Trophoblast cell (in vitro differentiated cells and primary cell): Measurements from ENCODE around the gene NR3C1.

ENCODE experiments used
- DNase-seq, 2 donors: peaks; one replicate each; pipeline ENCODE4 v3.0.0-alpha.2; 2016
- H2AFZ ChIP-seq: 2 replicates; pipeline ENCODE4 v1.6.1; 2013; ENCODE audit warnings: low read length, moderate library complexity, mild to moderate bottlenecking; ENCODE audit not compliant: insufficient read depth, poor library complexity
- H2AK5ac ChIP-seq: 2 replicates; pipeline ENCODE4 v1.6.1; 2013; ENCODE audit warnings: mild to moderate bottlenecking, low read length
- H2BK120ac ChIP-seq: 2 replicates; pipeline ENCODE4 v1.6.1; 2013; ENCODE audit warnings: low read length, mild to moderate bottlenecking, moderate library complexity; ENCODE audit not compliant: insufficient read depth, poor library complexity
- H2BK12ac ChIP-seq: 2 replicates; pipeline ENCODE4 v1.6.1; 2013; ENCODE audit warnings: mild to moderate bottlenecking, low read length, moderate library complexity
- H2BK5ac ChIP-seq: 2 replicates; pipeline ENCODE4 v1.6.1; 2013; ENCODE audit warnings: low read length, low read depth, moderate library complexity, mild to moderate bottlenecking; ENCODE audit not compliant: poor library complexity
- H3K14ac ChIP-seq: 2 replicates; pipeline ENCODE4 v1.6.1; 2013; ENCODE audit warnings: mild to moderate bottlenecking, low read length
- H3K18ac ChIP-seq: 2 replicates; pipeline ENCODE4 v1.6.1; 2013; ENCODE audit warnings: mild to moderate bottlenecking, low read length
- H3K23ac ChIP-seq: 2 replicates; pipeline ENCODE4 v1.6.1; 2013; ENCODE audit warnings: low read length
- H3K27ac ChIP-seq: 2 replicates; pipeline ENCODE4 v1.5.1; 2013; ENCODE audit warnings: low read depth, mild to moderate bottlenecking, inconsistent platforms, low read length, moderate library complexity
- H3K27me3 ChIP-seq: 2 replicates; pipeline ENCODE4 v1.6.1; 2013; ENCODE audit warnings: inconsistent platforms, mild to moderate bottlenecking, low read length, moderate library complexity; ENCODE audit not compliant: insufficient read depth
- H3K36me3 ChIP-seq, 2 experiments: 1 replicate in 1 of 2; 2 replicates in 1 of 2; pipeline ENCODE4 v1.6.1; 2013; ENCODE audit warnings: low read length in 2 of 2, mild to moderate bottlenecking in 2 of 2, moderate library complexity in 1 of 2; ENCODE audit not compliant: insufficient read depth in 2 of 2, control insufficient read depth in 1 of 2
- H3K4ac ChIP-seq: 2 replicates; pipeline ENCODE4 v1.6.1; 2013; ENCODE audit warnings: low read depth, mild to moderate bottlenecking, low read length, moderate library complexity
- H3K4me1 ChIP-seq, 2 experiments: 1 replicate in 1 of 2; 2 replicates in 1 of 2; pipeline ENCODE4 v1.6.1; 2013; ENCODE audit warnings: low read length in 2 of 2, mild to moderate bottlenecking in 2 of 2, moderate library complexity in 1 of 2; ENCODE audit not compliant: insufficient read depth in 2 of 2, control insufficient read depth in 1 of 2
- H3K4me2 ChIP-seq: 2 replicates; pipeline ENCODE4 v1.6.1; 2013; ENCODE audit warnings: inconsistent platforms, mild to moderate bottlenecking, low read length, moderate library complexity
- H3K4me3 ChIP-seq: 2 replicates; pipeline ENCODE4 v1.5.1; 2013; ENCODE audit warnings: mild to moderate bottlenecking, low read depth, low read length, inconsistent platforms
- H3K79me1 ChIP-seq: one replicate; pipeline ENCODE4 v1.6.1; 2013; ENCODE audit warnings: low read length
- H3K79me2 ChIP-seq: 2 replicates; pipeline ENCODE4 v1.6.1; 2013; ENCODE audit warnings: low read length, mild to moderate bottlenecking; ENCODE audit not compliant: control insufficient read depth, insufficient read depth, poor library complexity
- H3K9ac ChIP-seq: 2 replicates; pipeline ENCODE4 v1.6.1; 2013; ENCODE audit warnings: mild to moderate bottlenecking, low read length
- H3K9me3 ChIP-seq: 2 replicates; pipeline ENCODE4 v1.6.1; 2013; ENCODE audit warnings: low read depth, mild to moderate bottlenecking, control low read depth, inconsistent platforms, low read length; ENCODE audit not compliant: insufficient read depth
- H4K12ac ChIP-seq: 2 replicates; pipeline ENCODE4 v1.6.1; 2013; ENCODE audit warnings: low read depth, mild to moderate bottlenecking, low read length, moderate library complexity
- H4K8ac ChIP-seq: 2 replicates; pipeline ENCODE4 v1.6.1; 2013; ENCODE audit warnings: low read depth, mild to moderate bottlenecking, low read length, moderate library complexity
- H4K91ac ChIP-seq: one replicate; pipeline ENCODE4 v1.6.1; 2013; ENCODE audit warnings: low read depth, mild to moderate bottlenecking, low read length, moderate library complexity
- WGBS: extraction: QIAGEN DNeasy Blood & Tissue Kit; methylation state at CpG from one replicate; pipeline ENCODE4 v1.1.7; 2013; ENCODE audit warnings: missing lambda C conversion rate; ENCODE audit not compliant: insufficient read length, insufficient coverage; ENCODE audit errors: extremely low coverage; 5-methylcytosine and 5-hydroxymethylcytosine counted together

The NR3C1 gene

GRCh38 chr5:143425835-143426234 is 22.3 kb upstream of the NR3C1 start:
- no peak overlapping the region for H3K9ac ChIP-seq
- no peaks in the 10 kb centered on the region for H3K36me3 ChIP-seq
- H2BK5ac ChIP-seq = no peak overlapping the region
- no peak overlapping the region for H2AK5ac ChIP-seq
- no peak overlapping the region for H3K14ac ChIP-seq
- H3K9me3 ChIP-seq = no peaks in the 10 kb centered on the region
- no peak overlapping the region for H3K18ac ChIP-seq
- no peak overlapping the region for H3K4me2 ChIP-seq
- no peak overlapping the region for H3K23ac ChIP-seq
- DNase-seq = no peak
- no peak overlapping the region for H3K4ac ChIP-seq
- H3K79me2 ChIP-seq = no peaks in the 10 kb centered on the region
- H3K4me3 ChIP-seq = no peak overlapping the region
- no peak overlapping the region for H2BK120ac ChIP-seq
- H3K27me3 ChIP-seq = no peaks in the 10 kb centered on the region
- no peaks in the 10 kb centered on the region for H3K79me1 ChIP-seq
- H2BK12ac ChIP-seq = no peak overlapping the region
- H4K12ac ChIP-seq = no peak overlapping the region
- H3K4me1 ChIP-seq = no peaks in the 10 kb centered on the region
- no CpG with 5 or more reads among the region's 3 CpGs for WGBS
- H4K91ac ChIP-seq = no peak overlapping the region
- H3K27ac ChIP-seq = no peak overlapping the region
- H2AFZ ChIP-seq = no peak overlapping the region
- H4K8ac ChIP-seq = no peak overlapping the region

- Histone ChIP-seq H3K14ac (no peak overlapping the region), H3K79me1 (no peaks in the 10 kb centered on the region), H3K4me1 (no peaks in the 10 kb centered on the region), H3K9me3 (no peaks in the 10 kb centered on the region), H3K4me2 (no peak overlapping the region), H2AFZ (no peak overlapping the region), H3K79me2 (no peaks in the 10 kb centered on the region), H2BK12ac (no peak overlapping the region), H3K4ac (no peak overlapping the region), H2AK5ac (no peak overlapping the region), H3K27ac (no peak overlapping the region), H3K36me3 (no peaks in the 10 kb centered on the region), H4K12ac (no peak overlapping the region), H4K8ac (no peak overlapping the region), H3K23ac (no peak overlapping the region), H3K9ac (no peak overlapping the region), H4K91ac (no peak overlapping the region), H2BK120ac (no peak overlapping the region), H3K4me3 (no peak overlapping the region), H2BK5ac (no peak overlapping the region), H3K18ac (no peak overlapping the region), H3K27me3 (no peaks in the 10 kb centered on the region)
- no CpG with 5 or more reads among the region's 2 CpGs for WGBS
- no peak for DNase-seq
Measured at GRCh38 chr5:143418140-143418866, 14.8 kb upstream of the NR3C1 start.

- Histone ChIP-seq H2BK5ac (no peak overlapping the region), H3K27ac (no peak overlapping the region), H4K12ac (no peak overlapping the region), H2BK120ac (no peak overlapping the region), H2AFZ (no peak overlapping the region), H3K4ac (no peak overlapping the region), H3K9me3 (no peaks in the 10 kb centered on the region), H3K4me3 (no peak overlapping the region), H3K23ac (no peak overlapping the region), H2AK5ac (no peak overlapping the region), H3K79me2 (no peaks in the 10 kb centered on the region), H2BK12ac (no peak overlapping the region), H3K36me3 (no peaks in the 10 kb centered on the region), H3K79me1 (no peaks in the 10 kb centered on the region), H4K91ac (no peak overlapping the region), H3K9ac (no peak overlapping the region), H4K8ac (no peak overlapping the region), H3K4me1 (no peaks in the 10 kb centered on the region), H3K4me2 (no peak overlapping the region), H3K18ac (no peak overlapping the region), H3K27me3 (no peaks in the 10 kb centered on the region), H3K14ac (no peak overlapping the region)
- DNase-seq = no peak
- WGBS = no CpG with 5 or more reads among the region's 4 CpGs
Measured at GRCh38 chr5:143417503-143418139, 14.1 kb upstream of the NR3C1 start.

- Histone ChIP-seq H3K9ac (no peak overlapping the region), H3K4me3 (no peak overlapping the region), H2BK120ac (no peak overlapping the region), H3K27me3 (no peaks in the 10 kb centered on the region), H2BK5ac (no peak overlapping the region), H3K79me1 (no peaks in the 10 kb centered on the region), H3K23ac (no peak overlapping the region), H4K91ac (no peak overlapping the region), H4K12ac (no peak overlapping the region), H3K4me2 (no peak overlapping the region), H2AK5ac (no peak overlapping the region), H3K4ac (no peak overlapping the region), H3K79me2 (no peaks in the 10 kb centered on the region), H4K8ac (no peak overlapping the region), H2BK12ac (no peak overlapping the region), H3K9me3 (no peaks in the 10 kb centered on the region), H3K4me1 (no peaks in the 10 kb centered on the region), H3K27ac (no peak overlapping the region), H2AFZ (no peak overlapping the region), H3K18ac (no peak overlapping the region), H3K14ac (no peak overlapping the region), H3K36me3 (no peaks in the 10 kb centered on the region)
- no peak for DNase-seq
Measured at GRCh38 chr5:143416411-143416810, 12.9 kb upstream of the NR3C1 start.
